Heart left ventricle (tissue), 13 donors: ENCODE results near the gene BMP8A.

Source experiments
- POLR2A ChIP-seq, 2 donors: fragments of 450-650 bp; IDR thresholded peaks; one replicate each; pipeline ENCODE4 v1.6.1; 2017; ENCODE audit warnings: antibody characterized with exemption in 2 of 2, mild to moderate bottlenecking in 2 of 2, moderate library complexity in 2 of 2
- TF ChIP-seq, protein P1 (sequence below), 12 donors: fragments of 200-600 bp; sonication (generic) in 4 of 12; IDR thresholded peaks; one replicate each; pipeline versions ENCODE4 v1.5.0 to v1.8.0; 2018 to 2022; ENCODE audit warnings: antibody characterized with exemption in 12 of 12, mild to moderate bottlenecking in 5 of 12
- donor health status: ischemic (EF 13 %, LVEDD 7.1; RV severe dilation, severe dysfunction).
- donor health status: DM: no; HTN: yes; CAD: no.
- donor health status: DM: no; HTN: no; CAD: no.
- donor health status: ischemic (EF 25% LVEDD 6.9; RV normal size, moderate dysfunction).
- donor health status: ischemic (EF 25% LVEDD 5.7; RV mildly dilated, moderate dysfunction).
- donor health status: ischemic (EF 35%, LVEDD 5.7; RV mildly dilated, moderate dysfunction).
- donor health status: nonischemic (EF 11% LVEDD 7.7; RV severe dilation, severe dysfunction).
- donor health status: DM: yes; HTN: yes; CAD: no.
- donor health status: PGD.
- donor health status: ischemic (EF 29% LVEDD 5.4; RV normal size, mild dysfunction).
- donor health status: nonischemic (EF 23%, LVEDD 6.1; RV moderate dilation, normal function).

- TF ChIP-seq POLR2A (IDR thresholded peaks at IDR 0.05): no peak
- TF ChIP-seq, protein P1, sequence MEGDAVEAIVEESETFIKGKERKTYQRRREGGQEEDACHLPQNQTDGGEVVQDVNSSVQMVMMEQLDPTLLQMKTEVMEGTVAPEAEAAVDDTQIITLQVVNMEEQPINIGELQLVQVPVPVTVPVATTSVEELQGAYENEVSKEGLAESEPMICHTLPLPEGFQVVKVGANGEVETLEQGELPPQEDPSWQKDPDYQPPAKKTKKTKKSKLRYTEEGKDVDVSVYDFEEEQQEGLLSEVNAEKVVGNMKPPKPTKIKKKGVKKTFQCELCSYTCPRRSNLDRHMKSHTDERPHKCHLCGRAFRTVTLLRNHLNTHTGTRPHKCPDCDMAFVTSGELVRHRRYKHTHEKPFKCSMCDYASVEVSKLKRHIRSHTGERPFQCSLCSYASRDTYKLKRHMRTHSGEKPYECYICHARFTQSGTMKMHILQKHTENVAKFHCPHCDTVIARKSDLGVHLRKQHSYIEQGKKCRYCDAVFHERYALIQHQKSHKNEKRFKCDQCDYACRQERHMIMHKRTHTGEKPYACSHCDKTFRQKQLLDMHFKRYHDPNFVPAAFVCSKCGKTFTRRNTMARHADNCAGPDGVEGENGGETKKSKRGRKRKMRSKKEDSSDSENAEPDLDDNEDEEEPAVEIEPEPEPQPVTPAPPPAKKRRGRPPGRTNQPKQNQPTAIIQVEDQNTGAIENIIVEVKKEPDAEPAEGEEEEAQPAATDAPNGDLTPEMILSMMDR (IDR thresholded peaks at IDR 0.05): no peak
Measured at GRCh38 chr1:39445573-39445972, 45.9 kb upstream of the BMP8A start.
